ENCODE data around the gene OCA2. TPM values are rescaled to one million over a fixed set of nuclear protein-coding genes. Genes with fewer than 3 reads are reported as not detected.

Gene OCA2
- total and polyA plus RNA-seq, 4 donors: 1.6 to 4.0 (median 2.5) TPM

GRCh38 chr15:27871078-27871901, 227.8 kb downstream of the OCA2 start:
- Histone ChIP-seq H3K4me3 (ENCODE audit: low read length in 2 of 2) (no peak overlapping the region), H3K36me3 (ENCODE audit: control insufficient read depth in 1 of 2, insufficient read depth in 2 of 2, low read length in 1 of 2) (no peaks in the 10 kb centered on the region), H3K27ac (ENCODE audit: low read depth in 1 of 2, low read length in 2 of 2) (no peak overlapping the region), H3K4me1 (ENCODE audit: control insufficient read depth in 1 of 2, insufficient read depth in 2 of 2, low read length in 2 of 2) (peaks cover 0 to 2% of the 10 kb centered on the region in 2 donors), H3K9me3 (ENCODE audit: control insufficient read depth, low read length) (peaks cover 3% of the 10 kb centered on the region), H3K27me3 (ENCODE audit: control insufficient read depth in 1 of 2, insufficient read depth in 2 of 2, low read length in 1 of 2) (no peaks in the 10 kb centered on the region)
- ATAC-seq (ENCODE audit: low FRiP score) (no peak), DNase-seq (no peak)
- WGBS, 2 donors: 85 to 90% methylated on average over 16 of the region's 16 CpGs
- intact Hi-C loops (cut with DNase I): no loop called here

GRCh38 chr15:27870320-27870719, 228.8 kb downstream of the OCA2 start:
- Histone ChIP-seq H3K27ac (ENCODE audit: low read depth in 1 of 2, low read length in 2 of 2) (no peak overlapping the region), H3K36me3 (ENCODE audit: control insufficient read depth in 1 of 2, insufficient read depth in 2 of 2, low read length in 1 of 2) (no peaks in the 10 kb centered on the region), H3K27me3 (ENCODE audit: control insufficient read depth in 1 of 2, insufficient read depth in 2 of 2, low read length in 1 of 2) (no peaks in the 10 kb centered on the region), H3K4me3 (ENCODE audit: low read length in 2 of 2) (no peak overlapping the region), H3K9me3 (ENCODE audit: control insufficient read depth, low read length) (peaks cover 3% of the 10 kb centered on the region), H3K4me1 (ENCODE audit: control insufficient read depth in 1 of 2, insufficient read depth in 2 of 2, low read length in 2 of 2) (peaks cover 0 to 2% of the 10 kb centered on the region in 2 donors)
- no peak for ATAC-seq (ENCODE audit: low FRiP score)
- intact Hi-C loops (cut with DNase I): no loop called here
- no peak for DNase-seq
- WGBS, 2 donors: 91 to 92% methylated on average over 6 of the region's 6 CpGs

GRCh38 chr15:27869697-27870281, 229.3 kb downstream of the OCA2 start:
- ATAC-seq (ENCODE audit: low FRiP score) (no peak), DNase-seq (no peak)
- Histone ChIP-seq H3K4me1 (ENCODE audit: control insufficient read depth in 1 of 2, insufficient read depth in 2 of 2, low read length in 2 of 2) (peaks cover 0 to 2% of the 10 kb centered on the region in 2 donors), H3K4me3 (ENCODE audit: low read length in 2 of 2) (no peak overlapping the region), H3K27ac (ENCODE audit: low read depth in 1 of 2, low read length in 2 of 2) (no peak overlapping the region), H3K36me3 (ENCODE audit: control insufficient read depth in 1 of 2, insufficient read depth in 2 of 2, low read length in 1 of 2) (no peaks in the 10 kb centered on the region), H3K9me3 (ENCODE audit: control insufficient read depth, low read length) (peaks cover 3% of the 10 kb centered on the region), H3K27me3 (ENCODE audit: control insufficient read depth in 1 of 2, insufficient read depth in 2 of 2, low read length in 1 of 2) (no peaks in the 10 kb centered on the region)
- intact Hi-C loops (cut with DNase I): no loop called here
- WGBS, 2 donors: 82 to 85% methylated on average over 17 of the region's 17 CpGs

- H3K27me3 ChIP-seq (ENCODE audit: control insufficient read depth in 1 of 2, insufficient read depth in 2 of 2, low read length in 1 of 2): no peaks in the 10 kb centered on the region
- no peak overlapping the region for H3K4me3 ChIP-seq (ENCODE audit: low read length in 2 of 2)
- no peaks in the 10 kb centered on the region for H3K9me3 ChIP-seq (ENCODE audit: control insufficient read depth, low read length)
- H3K4me1 ChIP-seq (ENCODE audit: control insufficient read depth in 1 of 2, insufficient read depth in 2 of 2, low read length in 2 of 2): no peaks in the 10 kb centered on the region
- no peaks in the 10 kb centered on the region for H3K36me3 ChIP-seq (ENCODE audit: control insufficient read depth in 1 of 2, insufficient read depth in 2 of 2, low read length in 1 of 2)
- DNase-seq (no peak), ATAC-seq (ENCODE audit: low FRiP score) (no peak)
- intact Hi-C loops (cut with DNase I): no loop called here
- no peak overlapping the region for H3K27ac ChIP-seq (ENCODE audit: low read depth in 1 of 2, low read length in 2 of 2)
- 76 to 80% methylated on average over 10 of the region's 10 CpGs for WGBS, 2 donors
These were observed 230.2 kb downstream of the OCA2 start for GRCh38 chr15:27868828-27869404.

GRCh38 chr15:27867861-27868260, 231.3 kb downstream of the OCA2 start:
- WGBS, 2 donors: 63 to 72% methylated on average over 7 of the region's 7 CpGs
- Histone ChIP-seq H3K4me1 (ENCODE audit: control insufficient read depth in 1 of 2, insufficient read depth in 2 of 2, low read length in 2 of 2) (no peaks in the 10 kb centered on the region), H3K4me3 (ENCODE audit: low read length in 2 of 2) (no peak overlapping the region), H3K27me3 (ENCODE audit: control insufficient read depth in 1 of 2, insufficient read depth in 2 of 2, low read length in 1 of 2) (no peaks in the 10 kb centered on the region), H3K36me3 (ENCODE audit: control insufficient read depth in 1 of 2, insufficient read depth in 2 of 2, low read length in 1 of 2) (no peaks in the 10 kb centered on the region), H3K9me3 (ENCODE audit: control insufficient read depth, low read length) (no peaks in the 10 kb centered on the region), H3K27ac (ENCODE audit: low read depth in 1 of 2, low read length in 2 of 2) (no peak overlapping the region)
- DNase-seq (no peak), ATAC-seq (ENCODE audit: low FRiP score) (no peak)
- intact Hi-C loops (cut with DNase I): no loop called here

- no peak overlapping the region for H3K27ac ChIP-seq (ENCODE audit: low read depth in 1 of 2, low read length in 2 of 2)
- 81 to 84% methylated on average over 10 of the region's 10 CpGs for WGBS, 2 donors
- DNase-seq (no peak), ATAC-seq (ENCODE audit: low FRiP score) (no peak)
- no peaks in the 10 kb centered on the region for H3K27me3 ChIP-seq (ENCODE audit: control insufficient read depth in 1 of 2, insufficient read depth in 2 of 2, low read length in 1 of 2)
- intact Hi-C loops (cut with DNase I): no loop called here
- H3K9me3 ChIP-seq (ENCODE audit: control insufficient read depth, low read length): no peaks in the 10 kb centered on the region
- no peak overlapping the region for H3K4me3 ChIP-seq (ENCODE audit: low read length in 2 of 2)
- no peaks in the 10 kb centered on the region for H3K4me1 ChIP-seq (ENCODE audit: control insufficient read depth in 1 of 2, insufficient read depth in 2 of 2, low read length in 2 of 2)
- H3K36me3 ChIP-seq (ENCODE audit: control insufficient read depth in 1 of 2, insufficient read depth in 2 of 2, low read length in 1 of 2): no peaks in the 10 kb centered on the region
These were observed 232.5 kb downstream of the OCA2 start for GRCh38 chr15:27866505-27867165.

GRCh38 chr15:27865926-27866325, 233.2 kb downstream of the OCA2 start:
- Histone ChIP-seq H3K27me3 (ENCODE audit: control insufficient read depth in 1 of 2, insufficient read depth in 2 of 2, low read length in 1 of 2) (no peaks in the 10 kb centered on the region), H3K27ac (ENCODE audit: low read depth in 1 of 2, low read length in 2 of 2) (no peak overlapping the region), H3K4me1 (ENCODE audit: control insufficient read depth in 1 of 2, insufficient read depth in 2 of 2, low read length in 2 of 2) (no peaks in the 10 kb centered on the region), H3K4me3 (ENCODE audit: low read length in 2 of 2) (no peak overlapping the region), H3K36me3 (ENCODE audit: control insufficient read depth in 1 of 2, insufficient read depth in 2 of 2, low read length in 1 of 2) (no peaks in the 10 kb centered on the region), H3K9me3 (ENCODE audit: control insufficient read depth, low read length) (no peaks in the 10 kb centered on the region)
- intact Hi-C loops (cut with DNase I): no loop called here
- DNase-seq: no peak
- WGBS, 2 donors: 75 to 77% methylated on average over 3 of the region's 3 CpGs
- ATAC-seq (ENCODE audit: low FRiP score): no peak

- ATAC-seq (ENCODE audit: low FRiP score) (no peak), DNase-seq (no peak)
- no peaks in the 10 kb centered on the region for H3K9me3 ChIP-seq (ENCODE audit: control insufficient read depth, low read length)
- H3K27ac ChIP-seq (ENCODE audit: low read depth in 1 of 2, low read length in 2 of 2): no peak overlapping the region
- H3K4me3 ChIP-seq (ENCODE audit: low read length in 2 of 2): no peak overlapping the region
- WGBS, 2 donors: 81 to 91% methylated on average over 12 of the region's 12 CpGs
- intact Hi-C loops (cut with DNase I): no loop called here
- H3K4me1 ChIP-seq (ENCODE audit: control insufficient read depth in 1 of 2, insufficient read depth in 2 of 2, low read length in 2 of 2): no peaks in the 10 kb centered on the region
- H3K36me3 ChIP-seq (ENCODE audit: control insufficient read depth in 1 of 2, insufficient read depth in 2 of 2, low read length in 1 of 2): no peaks in the 10 kb centered on the region
- no peaks in the 10 kb centered on the region for H3K27me3 ChIP-seq (ENCODE audit: control insufficient read depth in 1 of 2, insufficient read depth in 2 of 2, low read length in 1 of 2)
These were observed 233.7 kb downstream of the OCA2 start for GRCh38 chr15:27865323-27865922.
